ENCODE results near the gene PPME1. TPM values are rescaled to one million over a fixed set of nuclear protein-coding genes. Genes with fewer than 3 reads are reported as not detected.

The PPME1 gene
- total RNA-seq, 6 experiments from 2014 or later, result 49.5 to 107 (median 56.9) TPM

DNA sequence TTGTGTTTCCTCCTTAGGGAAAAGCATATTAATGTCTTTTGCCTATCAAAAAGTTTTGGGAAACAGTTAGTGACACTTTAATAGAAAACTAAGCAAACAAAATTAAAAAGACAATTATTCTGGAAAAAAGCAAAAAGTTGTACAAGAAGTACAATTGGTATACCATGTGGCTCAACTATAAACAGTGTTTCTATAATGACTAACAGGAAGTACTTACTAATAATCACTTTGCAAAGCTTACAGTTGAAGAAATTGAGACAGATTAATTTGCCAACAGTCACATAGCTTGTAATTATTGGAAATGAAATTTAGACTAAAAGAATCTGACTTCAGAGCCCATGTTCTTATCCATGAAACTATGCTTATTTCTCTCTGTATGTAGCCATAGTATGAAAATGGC, 24.7 kb downstream of the PPME1 start:
- no peaks in the 10 kb centered on the region for H3K27me3 Mint-ChIP-seq (ENCODE audit: insufficient read depth)
- TF ChIP-seq, protein P1, sequence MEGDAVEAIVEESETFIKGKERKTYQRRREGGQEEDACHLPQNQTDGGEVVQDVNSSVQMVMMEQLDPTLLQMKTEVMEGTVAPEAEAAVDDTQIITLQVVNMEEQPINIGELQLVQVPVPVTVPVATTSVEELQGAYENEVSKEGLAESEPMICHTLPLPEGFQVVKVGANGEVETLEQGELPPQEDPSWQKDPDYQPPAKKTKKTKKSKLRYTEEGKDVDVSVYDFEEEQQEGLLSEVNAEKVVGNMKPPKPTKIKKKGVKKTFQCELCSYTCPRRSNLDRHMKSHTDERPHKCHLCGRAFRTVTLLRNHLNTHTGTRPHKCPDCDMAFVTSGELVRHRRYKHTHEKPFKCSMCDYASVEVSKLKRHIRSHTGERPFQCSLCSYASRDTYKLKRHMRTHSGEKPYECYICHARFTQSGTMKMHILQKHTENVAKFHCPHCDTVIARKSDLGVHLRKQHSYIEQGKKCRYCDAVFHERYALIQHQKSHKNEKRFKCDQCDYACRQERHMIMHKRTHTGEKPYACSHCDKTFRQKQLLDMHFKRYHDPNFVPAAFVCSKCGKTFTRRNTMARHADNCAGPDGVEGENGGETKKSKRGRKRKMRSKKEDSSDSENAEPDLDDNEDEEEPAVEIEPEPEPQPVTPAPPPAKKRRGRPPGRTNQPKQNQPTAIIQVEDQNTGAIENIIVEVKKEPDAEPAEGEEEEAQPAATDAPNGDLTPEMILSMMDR (IDR thresholded peaks at IDR 0.05), result no peak
- DNase-seq, result peak; percentile 3

DNA sequence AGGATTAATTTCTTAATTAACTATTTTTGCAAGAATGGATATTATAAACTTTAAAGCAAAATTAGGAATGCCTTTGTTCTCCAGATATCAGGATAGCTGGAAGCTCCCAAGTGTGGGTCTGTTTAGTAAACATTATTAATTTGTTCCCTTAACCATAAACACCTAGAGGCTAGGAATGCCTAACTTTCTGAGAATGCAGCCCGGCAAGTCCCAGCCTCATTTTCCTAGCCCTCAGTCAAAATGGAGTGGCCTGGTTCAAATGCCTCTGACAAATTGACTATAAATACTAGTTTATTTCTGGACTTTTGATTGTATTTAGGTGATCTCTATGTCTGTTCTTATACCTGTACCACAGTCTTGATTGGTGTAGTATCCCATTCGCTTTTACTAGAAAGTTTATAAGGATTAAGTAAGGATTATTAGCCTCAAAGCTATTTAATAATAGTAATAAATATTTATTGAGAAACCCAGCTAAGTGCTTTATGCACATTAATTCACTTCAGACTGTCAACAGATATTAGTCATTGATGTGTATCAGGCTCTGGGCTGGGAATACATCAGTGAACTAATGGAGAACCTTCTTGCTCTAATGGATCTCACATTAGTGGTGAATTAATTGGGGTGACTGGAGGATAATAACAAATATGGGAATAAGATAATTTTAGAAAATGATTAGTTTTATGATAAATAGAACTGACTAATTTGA, 25.8 kb downstream of the PPME1 start:
- no peak for DNase-seq
- Mint-ChIP-seq H3K4me1 (ENCODE audit: low read depth) (peaks cover 19% of the 10 kb centered on the region), H3K4me3 (no peak overlapping the region), H3K27ac (no peak overlapping the region), H3K27me3 (ENCODE audit: insufficient read depth) (no peaks in the 10 kb centered on the region), H3K36me3 (ENCODE audit: low read depth) (peaks cover 18% of the 10 kb centered on the region), H3K9me3 (no peaks in the 10 kb centered on the region)
- TF ChIP-seq, protein P1 (IDR thresholded peaks at IDR 0.05), result no peak

More for the DNA sequence above, 24.7 kb downstream of the PPME1 start:
- Mint-ChIP-seq H3K27ac (no peak overlapping the region; the same call in 1 of the 2 replicates), H3K4me3 (no peak overlapping the region), H3K4me1 (ENCODE audit: low read depth) (peaks cover 19% of the 10 kb centered on the region), H3K9me3 (no peaks in the 10 kb centered on the region), H3K36me3 (ENCODE audit: low read depth) (peaks cover 23% of the 10 kb centered on the region)

GRCh38 chr11:74203966-74204365, 32.9 kb downstream of the PPME1 start:
- peaks cover 24% of the 10 kb centered on the region for H3K36me3 Mint-ChIP-seq (ENCODE audit: low read depth)
- no peaks in the 10 kb centered on the region for H3K4me1 Mint-ChIP-seq (ENCODE audit: low read depth)
- TF ChIP-seq, protein P1 (IDR thresholded peaks at IDR 0.05), result no peak
- no peaks in the 10 kb centered on the region for H3K9me3 Mint-ChIP-seq
- no peak overlapping the region for H3K4me3 Mint-ChIP-seq
- H3K27ac Mint-ChIP-seq, result no peak overlapping the region
- no peaks in the 10 kb centered on the region; the same call in 1 of the 2 replicates for H3K27me3 Mint-ChIP-seq (ENCODE audit: insufficient read depth)
- no peak for DNase-seq

DNA sequence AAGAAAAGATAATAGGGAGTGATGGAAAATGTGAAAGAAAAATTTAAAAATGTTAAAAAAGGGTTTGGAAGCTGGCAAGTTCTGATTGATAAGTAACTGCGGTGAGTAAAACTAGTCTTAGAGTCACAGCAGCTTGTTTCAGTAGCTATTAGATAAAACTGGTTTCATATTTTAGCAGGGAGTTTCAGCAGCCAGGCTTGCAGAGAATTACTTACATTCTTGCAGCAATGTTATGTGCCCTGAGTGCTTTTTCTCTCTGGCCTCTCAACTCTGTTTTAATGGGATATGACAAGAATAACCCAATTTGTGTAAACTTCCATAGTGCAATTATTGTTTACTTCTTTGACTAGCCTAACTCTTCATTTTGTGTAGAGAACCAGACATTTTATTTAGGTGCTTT, 33.6 kb downstream of the PPME1 start:
- no peak overlapping the region for H3K4me3 Mint-ChIP-seq
- no peaks in the 10 kb centered on the region for H3K4me1 Mint-ChIP-seq (ENCODE audit: low read depth)
- H3K9me3 Mint-ChIP-seq, result no peaks in the 10 kb centered on the region
- TF ChIP-seq, protein P1 (IDR thresholded peaks at IDR 0.05), result no peak
- peaks cover 25% of the 10 kb centered on the region for H3K36me3 Mint-ChIP-seq (ENCODE audit: low read depth)
- no peak for DNase-seq
- no peaks in the 10 kb centered on the region; the same call in 1 of the 2 replicates for H3K27me3 Mint-ChIP-seq (ENCODE audit: insufficient read depth)
- H3K27ac Mint-ChIP-seq, result no peak overlapping the region

DNA sequence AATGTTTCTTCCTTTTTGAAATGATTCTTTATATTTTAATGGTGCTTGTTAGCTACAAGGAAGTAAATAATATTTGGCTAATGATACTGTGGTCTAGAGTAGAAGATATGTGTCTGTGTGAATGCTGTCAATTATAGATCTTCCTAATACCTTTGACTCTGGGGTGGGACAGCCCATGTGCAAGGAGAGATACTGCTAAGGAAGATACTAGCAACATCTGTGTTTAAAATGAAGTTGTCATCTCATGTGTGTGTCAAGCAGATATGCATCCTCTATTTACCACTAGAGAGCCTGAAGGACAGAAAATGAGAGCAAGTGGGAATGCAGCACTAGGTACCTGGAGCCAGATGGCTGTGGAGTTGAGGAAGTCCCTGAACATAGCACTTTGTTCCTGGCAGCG, 34.1 kb downstream of the PPME1 start:
- Mint-ChIP-seq H3K9me3 (no peaks in the 10 kb centered on the region), H3K4me3 (no peak overlapping the region), H3K36me3 (ENCODE audit: low read depth) (peaks cover 25% of the 10 kb centered on the region), H3K27me3 (ENCODE audit: insufficient read depth) (no peaks in the 10 kb centered on the region; the same call in 1 of the 2 replicates), H3K27ac (no peak overlapping the region), H3K4me1 (ENCODE audit: low read depth) (no peaks in the 10 kb centered on the region)
- TF ChIP-seq, protein P1 (IDR thresholded peaks at IDR 0.05), result no peak
- DNase-seq, result no peak

All from HFFc6 (cell line).